GM12878 (cell line): ENCODE measurements around the gene GRIN3A. TPM values are rescaled to one million over a fixed set of nuclear protein-coding genes. Genes with fewer than 3 reads are reported as not detected.
"Not testable (repeated sequence)": the region's sequence is repeated elsewhere in the genome, so short reads cannot be mapped to it uniquely, and the experiment has no call there.

Experiments
- ATAC-seq: fragments of 200-7000 bp; cut with Tn5 transposase; 3 replicates; pipeline ENCODE4 v1.9.1; 2020; ENCODE audit warnings: mild to moderate bottlenecking, moderate library complexity
- BruUV-seq: library from RNA; stranded (reverse); fragments of 400-500 nt; replicated peaks from 2 replicates; lab custom pipeline; 2021; lab: Mats Ljungman, UMichigan
- CTCF ChIA-PET: fragments of 300-600 bp; sonication (Branson Sonifier 250); formaldehyde crosslinking; extraction: SDS; loops from one replicate; lab custom pipeline; 2021; ENCODE audit warnings: inconsistent platforms; lab: Yijun Ruan, JAX
- POLR2A ChIA-PET: fragments of 350-600 bp; formaldehyde crosslinking; extraction: SDS; loops from one replicate; lab custom pipeline; 2021; ENCODE audit warnings: inconsistent platforms; lab: Charles Lee
- RAD21 ChIA-PET: fragments of 300-600 bp; sonication (Branson Sonifier 250); formaldehyde crosslinking; loops from one replicate; lab custom pipeline; 2023; ENCODE audit warnings: antibody characterized with exemption; ENCODE audit not compliant: unreplicated experiment; lab: Charles Lee
- SMC1A ChIA-PET: fragments of 300-600 bp; sonication (Branson Sonifier 250); formaldehyde crosslinking; loops from one replicate; lab custom pipeline; 2023; ENCODE audit not compliant: unreplicated experiment, uncharacterized antibody; lab: Charles Lee
- DNase-seq: peaks from one replicate; pipeline ENCODE4 v3.0.0-alpha.2; 2011; ENCODE audit warnings: low read depth, low spot score
- FAIRE-seq: peaks from 3 replicates; lab custom pipeline; 2011; peaks lifted over from hg19 to GRCh38; lab: Jason Lieb, UNC
- H2AFZ ChIP-seq: 2 replicates; pipeline ENCODE4 v1.6.0; 2011; ENCODE audit warnings: low read depth, low read length, control low read depth; ENCODE audit not compliant: control insufficient read depth
- H3K27ac ChIP-seq: 2 replicates; pipeline ENCODE4 v1.5.1; 2011; ENCODE audit warnings: control low read depth; ENCODE audit not compliant: control insufficient read depth, insufficient read depth
- H3K27me3 ChIP-seq, 2 experiments: replicated peaks in 1 of 2; 2 replicates each; pipeline versions ENCODE4 v1.6.0 to v1.6.1; 2011; ENCODE audit warnings: low read length in 1 of 2; ENCODE audit not compliant: control insufficient read depth in 2 of 2, insufficient read depth in 2 of 2
- H3K36me3 ChIP-seq, 2 experiments: 2 replicates each; pipeline ENCODE4 v1.5.1; 2011; ENCODE audit warnings: low read length in 1 of 2; ENCODE audit not compliant: control insufficient read depth in 2 of 2, insufficient read depth in 2 of 2
- H3K4me1 ChIP-seq: 2 replicates; pipeline ENCODE4 v1.6.1; 2011; ENCODE audit warnings: mild to moderate bottlenecking, low read length, moderate library complexity, mixed read lengths; ENCODE audit not compliant: control insufficient read depth, insufficient read depth
- H3K4me2 ChIP-seq: 2 replicates; pipeline ENCODE4 v1.6.0; 2011; ENCODE audit warnings: control low read depth; ENCODE audit not compliant: control insufficient read depth, insufficient read depth
- H3K4me3 ChIP-seq: fragments of 200-600 bp; sonication (generic); 2 replicates; pipeline ENCODE4 v1.5.1; 2016
- H3K79me2 ChIP-seq: 2 replicates; pipeline ENCODE4 v1.6.0; 2011; ENCODE audit warnings: low read length; ENCODE audit not compliant: control insufficient read depth, insufficient read depth
- H3K9ac ChIP-seq: 2 replicates; pipeline ENCODE4 v1.8.0; 2011; ENCODE audit warnings: low read length, control low read depth, mixed read lengths; ENCODE audit not compliant: control insufficient read depth, insufficient read depth
- H3K9me3 ChIP-seq: replicated peaks from 3 replicates; pipeline ENCODE4 v1.5.1; 2011; ENCODE audit warnings: mild to moderate bottlenecking, low read length; ENCODE audit not compliant: control insufficient read depth, insufficient read depth
- H4K20me1 ChIP-seq: 2 replicates; pipeline ENCODE4 v1.6.0; 2011; ENCODE audit not compliant: control insufficient read depth, insufficient read depth
- E2F8 ChIP-seq: fragments of 450-650 bp; IDR thresholded peaks from 2 replicates; pipeline ENCODE4 v1.6.1; 2018; ENCODE audit warnings: mild to moderate bottlenecking, low read depth, moderate library complexity; ENCODE audit not compliant: partially characterized antibody
- ELK1 ChIP-seq: IDR thresholded peaks from 2 replicates; pipeline ENCODE4 v1.6.1; 2012; ENCODE audit warnings: low read depth, low read length, improper control_type of control experiment
- FOXM1 ChIP-seq: IDR thresholded peaks from 2 replicates; pipeline ENCODE4 v1.6.1; 2012; ENCODE audit warnings: low read depth, mild to moderate bottlenecking, inconsistent platforms, low read length, moderate library complexity
- PBX3 ChIP-seq: IDR thresholded peaks from 2 replicates; pipeline ENCODE4 v1.6.1; 2011; ENCODE audit warnings: mild to moderate bottlenecking, low read depth, low read length, moderate library complexity; ENCODE audit not compliant: insufficient replicate concordance
- RB1 ChIP-seq: fragments of 450-650 bp; formaldehyde crosslinking; IDR thresholded peaks from 2 replicates; pipeline ENCODE4 v1.6.1; 2017; ENCODE audit warnings: mild to moderate bottlenecking, borderline replicate concordance
- SIN3A ChIP-seq: IDR thresholded peaks from 2 replicates; pipeline ENCODE4 v1.6.1; 2012; ENCODE audit warnings: low read depth, low read length, improper control_type of control experiment
- SUPT20H ChIP-seq: IDR thresholded peaks from 2 replicates; pipeline ENCODE4 v1.6.1; 2011; ENCODE audit warnings: low read depth, mild to moderate bottlenecking, low read length, moderate library complexity, borderline replicate concordance; ENCODE audit not compliant: control insufficient read depth
- WGBS: methylation state at CpG from one replicate; pipeline ENCODE4 v1.1.6; 2016; ENCODE audit warnings: low lambda C conversion rate; ENCODE audit not compliant: insufficient replicate concordance, insufficient coverage; ENCODE audit errors: missing lambda C conversion rate; 5-methylcytosine and 5-hydroxymethylcytosine counted together
- in situ Hi-C: fragments of 300-500 bp; cut with MboI; formaldehyde crosslinking; loops from 9 replicates; pipeline ENCODE4 v1.14.3; 2018; ENCODE audit warnings: mixed read lengths
- intact Hi-C: fragments of 100-400 bp; cut with micrococcal nuclease; formaldehyde crosslinking; loops from one replicate; pipeline ENCODE4 v1.14.2; 2022; ENCODE audit not compliant: unreplicated experiment
- polyA plus RNA-seq, 11 experiments: library from polyadenylated mRNA; depleted of rRNA in 4 of 11; unstranded in 6 of 11; stranded (reverse) in 5 of 11; fragments of >200 nt; fragmentation: Nextera tagmentation in 4 of 11; fragmentation: Illumina TruSeq in 1 of 11; extraction: Ambion mirVana in 4 of 11; extraction: Trizol in 1 of 11; gene quantifications; 1 replicate in 1 of 11; 2 replicates in 10 of 11; pipeline versions ENCODE4 v1.2.1 to v1.2.3, GENCODE V29; 2011 to 2016; ENCODE audit warnings: inconsistent platforms in 2 of 11, missing spikeins in 2 of 11, low read depth in 1 of 11
- total RNA-seq, 4 experiments: library from RNA; depleted of rRNA in 3 of 4; stranded (reverse); fragments of >200 nt in 3 of 4; fragmentation: Illumina TruSeq in 1 of 4; extraction: Trizol in 1 of 4; gene quantifications; 2 replicates each; pipeline versions ENCODE4 v1.2.1 to v1.2.3, GENCODE V29; 2013 to 2021

The GRIN3A gene
- total and polyA plus RNA-seq, 10 of the 15 experiments (the other 5 are each of a cell fraction or from before 2014, with no cell fraction given), result 0.03 to 0.05 (median 0.04) TPM; not detected in 7

- RAD21 ChIA-PET, in situ Hi-C loops, ATAC-seq: not testable (repeated sequence)
Observed at GRCh38 chr9:101590074-101590473, 148.4 kb downstream of the GRIN3A start.

GRCh38 chr9:101587332-101588043 is 151.0 kb downstream of the GRIN3A start:
- no peak for ATAC-seq
- Histone ChIP-seq H3K9me3 (no peaks in the 10 kb centered on the region), H2AFZ (no peak overlapping the region), H3K36me3 (no peaks in the 10 kb centered on the region), H3K4me1 (no peaks in the 10 kb centered on the region; the same call in 1 of the 2 replicates), H3K4me3 (no peak overlapping the region), H3K27ac (no peak overlapping the region), H4K20me1 (no peaks in the 10 kb centered on the region), H3K9ac (no peak overlapping the region), H3K4me2 (no peak overlapping the region), H3K27me3 (peaks cover 0 to 3% of the 10 kb centered on the region in 2 experiments; a peak in 1 of 4 replicates), H3K79me2 (no peaks in the 10 kb centered on the region)
- TF ChIP-seq SUPT20H (no peak), PBX3 (no peak), RB1 (no peak), E2F8 (no peak), SIN3A (no peak), ELK1 (no peak), FOXM1 (no peak)
- ChIA-PET SMC1A (no interaction called here), CTCF (no interaction called here), RAD21 (interaction anchor here (0.7 kb wide), 1 partner anchor 43 kb away, joined by 3 read pairs; no protein-coding TSS in a partner anchor), POLR2A (no interaction called here)
- intact Hi-C loops (no loop called here), in situ Hi-C loops (no loop called here)
- 77% methylated on average over 4 of the region's 4 CpGs for WGBS
- no TSS peak for BruUV-seq
- DNase-seq, result no peak
- FAIRE-seq, result no peak

More at GRCh38 chr9:101590074-101590473, 148.4 kb downstream of the GRIN3A start:
- H4K20me1 ChIP-seq, H3K9me3 ChIP-seq, SMC1A ChIA-PET, POLR2A ChIA-PET, H3K4me3 ChIP-seq, H3K36me3 ChIP-seq, H3K27me3 ChIP-seq, H3K4me2 ChIP-seq, intact Hi-C loops, BruUV-seq, H3K27ac ChIP-seq, H3K4me1 ChIP-seq, H3K79me2 ChIP-seq, H3K9ac ChIP-seq, DNase-seq, H2AFZ ChIP-seq, FAIRE-seq: not testable (repeated sequence)
- 45% methylated on average over 6 of the region's 6 CpGs for WGBS
- CTCF ChIA-PET, result interaction anchor here (0.8 to 1.3 kb wide), 2 partner anchors 10 to 11 kb away, joined by 4 read pairs; no protein-coding TSS in a partner anchor
